RWPE1 (cell line): ENCODE data around the gene FBXL17.

Experiments used
- CTCF ChIA-PET: fragments of 350-600 bp; sonication (Branson Sonifier 250); formaldehyde crosslinking; extraction: SDS; loops from one replicate; lab custom pipeline; 2021; lab: Yijun Ruan, JAX
- POLR2A ChIA-PET: fragments of 400-600 bp; formaldehyde crosslinking; extraction: SDS; loops from one replicate; lab custom pipeline; 2020; ENCODE audit warnings: antibody characterized with exemption; ENCODE audit not compliant: low non-redundant PET; lab: Yijun Ruan, JAX
- DNase-seq: peaks from one replicate; pipeline ENCODE4 v3.0.0; 2012; ENCODE audit warnings: low spot score
- H3K27ac ChIP-seq: fragments of 450-650 bp; 2 replicates; pipeline ENCODE4 v1.5.1; 2017
- TF ChIP-seq, protein P1 (sequence below): fragments of 450-650 bp; conservative IDR thresholded peaks from 2 replicates; pipeline ENCODE4 v1.5.1; 2017; ENCODE audit warnings: low read depth, mild to moderate bottlenecking

The FBXL17 gene

DNA sequence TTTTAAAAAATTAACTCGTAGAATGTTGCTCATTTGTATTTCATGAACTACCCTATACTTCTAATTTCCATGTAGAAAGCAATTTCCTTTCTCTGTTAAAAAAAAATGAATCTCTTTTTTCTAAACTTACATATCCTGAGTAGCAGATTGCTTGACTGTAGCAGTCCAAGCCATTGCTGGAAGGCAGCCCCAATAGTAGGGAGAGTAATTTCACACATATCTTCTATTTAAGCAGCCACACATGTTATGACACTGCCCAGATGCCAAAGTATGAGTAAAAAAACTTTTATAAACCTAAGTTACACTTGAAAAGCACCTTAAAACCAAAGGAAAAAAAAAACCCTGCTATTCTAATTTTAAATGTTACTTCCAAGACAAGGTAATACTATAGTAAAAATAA, 69.6 kb downstream of the FBXL17 start:
- CTCF ChIA-PET = no interaction called here
- no peak overlapping the region for H3K27ac ChIP-seq
- TF ChIP-seq, protein P1, sequence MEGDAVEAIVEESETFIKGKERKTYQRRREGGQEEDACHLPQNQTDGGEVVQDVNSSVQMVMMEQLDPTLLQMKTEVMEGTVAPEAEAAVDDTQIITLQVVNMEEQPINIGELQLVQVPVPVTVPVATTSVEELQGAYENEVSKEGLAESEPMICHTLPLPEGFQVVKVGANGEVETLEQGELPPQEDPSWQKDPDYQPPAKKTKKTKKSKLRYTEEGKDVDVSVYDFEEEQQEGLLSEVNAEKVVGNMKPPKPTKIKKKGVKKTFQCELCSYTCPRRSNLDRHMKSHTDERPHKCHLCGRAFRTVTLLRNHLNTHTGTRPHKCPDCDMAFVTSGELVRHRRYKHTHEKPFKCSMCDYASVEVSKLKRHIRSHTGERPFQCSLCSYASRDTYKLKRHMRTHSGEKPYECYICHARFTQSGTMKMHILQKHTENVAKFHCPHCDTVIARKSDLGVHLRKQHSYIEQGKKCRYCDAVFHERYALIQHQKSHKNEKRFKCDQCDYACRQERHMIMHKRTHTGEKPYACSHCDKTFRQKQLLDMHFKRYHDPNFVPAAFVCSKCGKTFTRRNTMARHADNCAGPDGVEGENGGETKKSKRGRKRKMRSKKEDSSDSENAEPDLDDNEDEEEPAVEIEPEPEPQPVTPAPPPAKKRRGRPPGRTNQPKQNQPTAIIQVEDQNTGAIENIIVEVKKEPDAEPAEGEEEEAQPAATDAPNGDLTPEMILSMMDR = no peak
- POLR2A ChIA-PET = no interaction called here
- no peak for DNase-seq

DNA sequence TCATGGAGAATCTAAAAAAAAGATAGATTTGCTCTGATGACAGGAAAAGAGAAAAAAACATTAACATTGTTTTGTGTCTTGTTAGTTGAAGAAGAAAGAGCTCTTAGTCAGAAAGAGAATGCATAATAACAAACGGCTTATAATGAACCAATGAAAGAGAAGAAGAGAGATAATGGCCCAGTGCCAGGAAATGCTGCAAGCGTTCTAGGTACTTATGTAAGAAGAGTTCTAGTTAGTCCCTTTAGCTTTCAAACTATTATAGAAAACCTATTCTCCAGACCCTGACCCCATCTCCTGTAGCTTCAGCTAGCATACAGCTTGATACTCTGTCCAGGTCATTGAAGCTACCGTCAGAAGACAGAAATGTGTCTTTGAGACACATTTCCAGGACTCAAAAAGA, 70.2 kb downstream of the FBXL17 start:
- TF ChIP-seq, protein P1 = no peak
- ChIA-PET CTCF (no interaction called here), POLR2A (no interaction called here)
- no peak overlapping the region for H3K27ac ChIP-seq
- DNase-seq = no peak

DNA sequence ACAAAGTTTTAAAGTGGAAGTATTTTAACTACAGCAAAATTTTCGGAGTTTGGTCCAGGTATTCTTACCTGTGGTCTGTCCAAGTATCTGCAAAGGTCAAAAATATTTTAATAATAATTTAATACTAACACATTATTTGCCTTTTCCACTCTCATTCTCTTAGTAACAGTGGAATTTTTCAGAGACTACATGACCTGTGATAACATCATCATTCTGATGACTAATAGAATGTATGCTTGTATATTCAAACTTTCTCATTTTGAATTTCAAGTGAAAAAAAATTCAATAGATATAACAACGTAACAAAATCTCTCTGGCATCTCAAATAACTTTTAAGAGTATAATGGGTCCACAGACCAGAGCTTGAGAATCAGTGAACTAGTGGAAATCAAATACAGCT, 78.3 kb downstream of the FBXL17 start:
- H3K27ac ChIP-seq = no peak overlapping the region
- CTCF ChIA-PET = interaction anchor here (0.9 kb wide), 1 partner anchor 42 kb away, joined by 4 read pairs; no protein-coding TSS in a partner anchor
- POLR2A ChIA-PET = no interaction called here
- no peak for DNase-seq
- TF ChIP-seq, protein P1 = no peak

DNA sequence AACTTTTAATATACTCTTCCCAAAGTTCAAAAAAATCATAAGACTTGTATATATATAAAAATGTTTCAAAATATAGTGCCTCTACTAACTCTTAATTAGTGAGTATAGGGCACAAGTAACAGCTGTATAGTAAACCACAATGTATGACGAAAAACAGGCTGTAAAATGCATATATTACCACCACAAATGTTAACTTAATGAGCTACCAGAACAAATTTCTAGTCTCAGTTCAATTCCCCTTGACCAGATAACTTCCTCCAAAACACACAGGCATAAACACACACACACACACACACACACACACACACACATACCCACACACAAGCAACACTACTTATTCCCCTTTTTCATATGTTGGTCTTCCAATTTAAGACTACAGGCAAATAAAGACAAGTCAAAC, 78.8 kb downstream of the FBXL17 start:
- DNase-seq = no peak
- POLR2A ChIA-PET = no interaction called here
- TF ChIP-seq, protein P1 = no peak
- CTCF ChIA-PET = interaction anchor here (0.6 to 0.9 kb wide), 2 partner anchors 39 to 42 kb away, joined by 3 to 4 read pairs; no protein-coding TSS in a partner anchor
- no peak overlapping the region for H3K27ac ChIP-seq

DNA sequence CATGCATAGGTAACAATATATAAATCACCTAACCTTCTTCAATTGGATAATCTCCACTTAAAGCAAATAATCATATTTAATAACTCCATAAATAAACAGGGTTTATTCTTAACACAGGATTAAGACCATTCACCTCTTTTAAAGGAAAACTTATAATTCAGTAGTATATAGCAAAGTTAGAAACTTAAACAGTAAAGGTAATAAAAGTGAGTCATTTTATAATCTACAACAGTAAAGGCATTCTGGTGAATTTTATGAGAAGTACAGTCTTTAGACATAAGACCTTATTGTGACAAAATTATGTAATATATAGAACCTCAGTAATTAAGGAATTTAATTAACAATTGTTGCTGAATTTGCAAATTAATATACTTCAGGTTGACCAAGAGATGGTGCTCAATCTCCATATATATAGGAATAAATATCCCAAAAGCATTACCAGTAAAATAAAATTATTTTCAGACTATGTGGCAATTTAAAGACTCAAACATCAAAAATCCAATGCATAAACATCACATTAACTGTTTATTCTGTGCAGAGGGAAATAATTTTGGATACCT, 84.8 kb downstream of the FBXL17 start:
- no peak overlapping the region for H3K27ac ChIP-seq
- TF ChIP-seq, protein P1 = no peak
- POLR2A ChIA-PET = no interaction called here
- CTCF ChIA-PET = interaction anchor here (1.2 kb wide), 1 partner anchor 37 kb away, joined by 4 read pairs; no protein-coding TSS in a partner anchor
- no peak for DNase-seq

DNA sequence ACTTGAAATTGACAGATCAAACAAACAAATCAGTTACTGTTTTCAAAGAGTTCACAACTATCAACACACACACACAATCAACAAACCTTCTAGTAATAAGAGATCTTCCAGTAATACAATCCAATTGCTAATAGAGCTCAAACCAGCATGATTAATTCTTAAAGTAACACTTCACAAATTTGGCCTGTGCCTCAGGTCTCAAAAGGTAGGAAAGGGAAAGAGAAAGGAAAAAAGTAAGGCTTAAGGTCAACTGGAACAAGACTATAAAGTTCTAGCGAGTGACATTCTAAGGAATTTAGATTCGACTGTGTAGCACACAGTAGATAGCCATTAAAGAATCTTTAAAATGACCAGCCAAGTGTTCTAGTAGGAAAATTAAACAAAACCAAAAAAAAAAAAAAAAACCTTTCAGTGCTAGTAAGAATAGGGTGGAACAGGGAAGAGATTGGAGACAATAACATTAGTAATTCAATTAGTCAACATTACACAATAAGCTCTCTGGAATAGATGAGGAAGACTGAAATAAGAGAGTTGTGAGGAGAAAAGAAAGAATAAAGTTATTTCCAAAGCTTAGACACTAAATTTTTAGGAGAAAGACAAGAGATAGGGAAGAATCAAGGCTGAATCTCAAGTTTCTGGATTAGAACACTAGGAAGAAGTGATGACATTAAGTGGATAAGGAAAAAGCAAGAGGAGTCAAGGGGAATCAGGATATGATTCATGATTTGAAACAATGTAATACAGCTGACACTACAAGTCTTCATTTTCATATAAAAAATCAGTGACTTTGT, 86.1 kb downstream of the FBXL17 start:
- ChIA-PET POLR2A (no interaction called here), CTCF (interaction anchor here (0.5 to 0.9 kb wide), 3 partner anchors 22 to 590 kb away, joined by 3 to 4 read pairs (median 4); no protein-coding TSS in a partner anchor)
- H3K27ac ChIP-seq = no peak overlapping the region
- peak; percentile 38 for DNase-seq
- TF ChIP-seq, protein P1 = no peak
